SH-SY5Y (cell line): ENCODE measurements around the gene ARHGAP40.

Experiments
- GATA2 ChIP-seq: IDR thresholded peaks from 2 replicates; pipeline ENCODE4 v1.6.1; 2011; ENCODE audit warnings: mild to moderate bottlenecking, low read depth, low read length
- GATA3 ChIP-seq: IDR thresholded peaks from 2 replicates; pipeline ENCODE4 v1.6.1; 2011; ENCODE audit warnings: low read depth, mild to moderate bottlenecking, low read length, moderate library complexity

ARHGAP40 gene

GRCh38 chr20:38601216-38602184 is at the start of gene ARHGAP40:
ARHGAP40 (plus strand) TSS chr20:38601809.
- TF ChIP-seq GATA2 (no peak), GATA3 (no peak)

GRCh38 chr20:38554986-38555385 is 46.6 kb upstream of the ARHGAP40 start:
- TF ChIP-seq GATA3 = no peak
- no peak for TF ChIP-seq GATA2

- TF ChIP-seq GATA3 (no peak), GATA2 (no peak)
These were observed 46.2 kb upstream of the ARHGAP40 start for GRCh38 chr20:38555395-38555794.

- TF ChIP-seq GATA2 (no peak), GATA3 (no peak)
These were observed 44.4 kb upstream of the ARHGAP40 start for GRCh38 chr20:38557174-38557573.

- TF ChIP-seq GATA2 = no peak
- TF ChIP-seq GATA3 = no peak
These were observed 42.8 kb upstream of the ARHGAP40 start for GRCh38 chr20:38558596-38559360.

GRCh38 chr20:38559764-38560163 is 41.8 kb upstream of the ARHGAP40 start:
- no peak for TF ChIP-seq GATA2
- no peak for TF ChIP-seq GATA3

- TF ChIP-seq GATA2 (no peak), GATA3 (no peak)
These were observed 37.7 kb upstream of the ARHGAP40 start for GRCh38 chr20:38563802-38564431.

- TF ChIP-seq GATA3 = no peak
- no peak for TF ChIP-seq GATA2
These were observed 36.9 kb upstream of the ARHGAP40 start for GRCh38 chr20:38564680-38565079.

- TF ChIP-seq GATA2 (no peak), GATA3 (no peak)
These were observed 35.5 kb upstream of the ARHGAP40 start for GRCh38 chr20:38566036-38566598.

- TF ChIP-seq GATA2 = no peak
- no peak for TF ChIP-seq GATA3
These were observed 31.7 kb upstream of the ARHGAP40 start for GRCh38 chr20:38569747-38570525.

- TF ChIP-seq GATA3 (no peak), GATA2 (no peak)
These were observed 28.2 kb upstream of the ARHGAP40 start for GRCh38 chr20:38573413-38573812.

- TF ChIP-seq GATA2 = no peak
- TF ChIP-seq GATA3 = no peak
These were observed 22.2 kb upstream of the ARHGAP40 start for GRCh38 chr20:38579219-38579910.

GRCh38 chr20:38579921-38580320 is 21.7 kb upstream of the ARHGAP40 start:
- TF ChIP-seq GATA3 (no peak), GATA2 (no peak)
